Transverse colon (tissue), 3 donors: Measurements from ENCODE around the gene MRPL42.

Experiments
- EP300 ChIP-seq: sonication (generic); formaldehyde crosslinking; IDR thresholded peaks from one replicate; pipeline ENCODE4 v1.6.1; 2017; ENCODE audit warnings: antibody characterized with exemption, low read depth
- POLR2A ChIP-seq: fragments of 450-650 bp; IDR thresholded peaks from one replicate; pipeline ENCODE4 v1.6.1; 2016; ENCODE audit warnings: antibody characterized with exemption, mild to moderate bottlenecking, moderate library complexity
- TF ChIP-seq, protein P1 (sequence below), 5 experiments: fragments of 200-600 bp in 3 of 5; fragments of 450-650 bp in 2 of 5; sonication (generic) in 3 of 5; IDR thresholded peaks; 1 replicate in 2 of 5; 2 replicates in 3 of 5; pipeline ENCODE4 v1.5.1; 2016 to 2017; ENCODE audit warnings: antibody characterized with exemption in 5 of 5, inconsistent platforms in 3 of 5, mild to moderate bottlenecking in 2 of 5, moderate library complexity in 1 of 5

DNA sequence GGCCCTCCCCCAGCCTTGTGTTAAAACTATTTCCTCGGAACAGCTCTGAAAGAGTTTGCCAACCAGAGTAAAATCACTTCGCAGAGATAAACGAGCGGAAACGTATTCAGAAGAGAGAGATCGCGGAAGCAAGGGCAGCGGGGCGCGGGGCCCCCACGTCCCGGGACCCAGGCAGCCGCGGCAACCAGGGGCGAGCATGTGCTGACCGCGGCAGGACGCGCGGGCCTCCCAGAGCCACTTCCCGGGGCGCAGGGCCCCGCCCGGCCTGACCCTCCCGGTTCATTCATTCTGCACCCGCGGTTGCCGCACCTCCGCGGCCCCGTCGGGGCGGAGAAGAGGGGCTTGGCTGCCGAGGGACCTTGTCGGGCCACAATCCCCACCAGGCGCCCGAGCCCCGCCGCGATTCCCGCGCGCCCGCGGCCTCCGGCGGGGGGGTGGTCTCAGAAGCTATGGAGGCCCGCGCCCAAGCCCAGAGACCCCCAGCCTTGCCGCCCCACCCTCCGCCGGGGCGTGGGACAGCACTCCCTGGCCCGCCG lies 26.2 kb upstream of the MRPL42 start:
- TF ChIP-seq, protein P1, sequence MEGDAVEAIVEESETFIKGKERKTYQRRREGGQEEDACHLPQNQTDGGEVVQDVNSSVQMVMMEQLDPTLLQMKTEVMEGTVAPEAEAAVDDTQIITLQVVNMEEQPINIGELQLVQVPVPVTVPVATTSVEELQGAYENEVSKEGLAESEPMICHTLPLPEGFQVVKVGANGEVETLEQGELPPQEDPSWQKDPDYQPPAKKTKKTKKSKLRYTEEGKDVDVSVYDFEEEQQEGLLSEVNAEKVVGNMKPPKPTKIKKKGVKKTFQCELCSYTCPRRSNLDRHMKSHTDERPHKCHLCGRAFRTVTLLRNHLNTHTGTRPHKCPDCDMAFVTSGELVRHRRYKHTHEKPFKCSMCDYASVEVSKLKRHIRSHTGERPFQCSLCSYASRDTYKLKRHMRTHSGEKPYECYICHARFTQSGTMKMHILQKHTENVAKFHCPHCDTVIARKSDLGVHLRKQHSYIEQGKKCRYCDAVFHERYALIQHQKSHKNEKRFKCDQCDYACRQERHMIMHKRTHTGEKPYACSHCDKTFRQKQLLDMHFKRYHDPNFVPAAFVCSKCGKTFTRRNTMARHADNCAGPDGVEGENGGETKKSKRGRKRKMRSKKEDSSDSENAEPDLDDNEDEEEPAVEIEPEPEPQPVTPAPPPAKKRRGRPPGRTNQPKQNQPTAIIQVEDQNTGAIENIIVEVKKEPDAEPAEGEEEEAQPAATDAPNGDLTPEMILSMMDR (IDR thresholded peaks at IDR 0.05): no peak
- TF ChIP-seq EP300 (no peak), POLR2A (no peak)
